ENCODE data around the gene UBE2E1.

The UBE2E1 gene

GRCh38 chr3:23826382-23827064 lies 20.8 kb downstream of the UBE2E1 start:
- TF ChIP-seq CTCF (IDR thresholded peaks at IDR 0.05; ENCODE audit: low read depth, low read length) = no peak
- DNase-seq (ENCODE audit: extremely low read depth, low read depth) = no peak

DNA sequence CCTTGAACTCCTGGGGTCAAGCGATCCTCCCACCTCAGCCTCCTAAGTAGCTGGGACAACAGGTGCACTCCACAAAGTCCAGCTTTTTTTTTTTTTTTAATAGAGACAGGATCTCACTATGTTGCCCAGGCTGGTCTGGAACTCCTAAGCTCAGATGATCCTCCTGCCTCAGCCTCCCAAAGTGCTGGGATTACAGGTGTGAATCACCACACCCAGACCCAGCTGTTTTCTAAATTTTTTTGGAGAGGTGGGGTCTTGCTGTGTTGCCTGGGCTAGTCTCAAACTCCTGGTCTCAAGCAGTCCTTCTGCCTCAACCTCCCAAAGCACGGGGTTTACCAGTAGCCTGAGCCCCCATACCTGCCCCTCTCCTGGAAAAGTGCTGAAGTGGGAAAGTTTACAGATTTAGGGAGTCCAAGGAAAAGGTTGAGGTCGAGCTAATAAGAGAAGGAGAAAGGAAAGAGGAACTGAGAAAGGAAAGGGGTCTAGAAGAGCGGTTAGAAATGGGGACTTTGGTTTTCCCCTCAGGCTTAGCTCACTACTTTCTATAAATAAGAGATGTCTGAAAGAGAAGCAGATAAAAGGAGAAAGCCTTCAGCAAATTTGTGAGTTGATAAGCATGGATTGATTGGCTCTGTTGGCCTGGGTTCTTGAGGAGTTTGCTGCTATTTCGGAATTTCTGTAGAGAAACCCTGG lies 23.6 kb downstream of the UBE2E1 start:
- DNase-seq (ENCODE audit: extremely low read depth, low read depth) = no peak
- TF ChIP-seq CTCF (IDR thresholded peaks at IDR 0.05; ENCODE audit: low read depth, low read length) = no peak

GRCh38 chr3:23830869-23831484 lies 25.2 kb downstream of the UBE2E1 start:
- no peak for TF ChIP-seq CTCF (IDR thresholded peaks at IDR 0.05; ENCODE audit: low read depth, low read length)

GRCh38 chr3:23831517-23832394 lies 26.0 kb downstream of the UBE2E1 start:
- no peak for DNase-seq (ENCODE audit: extremely low read depth, low read depth)
- no peak for TF ChIP-seq CTCF (IDR thresholded peaks at IDR 0.05; ENCODE audit: low read depth, low read length)

More at GRCh38 chr3:23830869-23831484, 25.2 kb downstream of the UBE2E1 start:
- DNase-seq (ENCODE audit: extremely low read depth, low read depth) = no peak

DNA sequence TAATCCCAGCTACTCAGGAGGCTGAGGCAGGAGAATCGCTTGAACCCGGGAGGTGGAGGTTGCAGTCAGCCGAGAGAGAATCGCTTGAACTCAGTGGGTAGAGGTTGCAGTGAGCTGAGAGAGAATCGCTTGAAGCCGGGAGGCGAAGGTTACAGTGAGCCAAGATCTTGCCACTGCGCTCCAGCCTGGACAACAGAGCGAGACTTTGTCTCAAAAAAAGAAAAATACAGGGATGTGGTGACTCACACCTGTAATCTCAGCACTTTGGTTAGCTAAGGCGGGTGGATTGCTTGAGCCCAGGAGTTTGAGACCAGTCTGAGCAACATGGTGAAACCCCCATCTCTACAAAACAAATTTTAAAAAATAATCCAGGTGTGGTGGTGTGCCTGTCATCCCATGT lies 26.8 kb downstream of the UBE2E1 start:
- TF ChIP-seq CTCF (IDR thresholded peaks at IDR 0.05; ENCODE audit: low read depth, low read length) = no peak
- no peak for DNase-seq (ENCODE audit: extremely low read depth, low read depth)

GRCh38 chr3:23834082-23834870 lies 28.5 kb downstream of the UBE2E1 start:
- no peak; the same call in 1 of the 2 replicates for TF ChIP-seq CTCF (IDR thresholded peaks at IDR 0.05; ENCODE audit: low read depth, low read length)
- DNase-seq (ENCODE audit: extremely low read depth, low read depth) = no peak

All from AG09319 (cell line).